GM10847 (cell line): ENCODE results near the gene CD1C.

Experiments
- POLR2A ChIP-seq: IDR thresholded peaks from 2 replicates; pipeline ENCODE4 v1.6.1; 2011; ENCODE audit not compliant: insufficient read length; ENCODE audit errors: extremely low read depth

CD1C gene

DNA sequence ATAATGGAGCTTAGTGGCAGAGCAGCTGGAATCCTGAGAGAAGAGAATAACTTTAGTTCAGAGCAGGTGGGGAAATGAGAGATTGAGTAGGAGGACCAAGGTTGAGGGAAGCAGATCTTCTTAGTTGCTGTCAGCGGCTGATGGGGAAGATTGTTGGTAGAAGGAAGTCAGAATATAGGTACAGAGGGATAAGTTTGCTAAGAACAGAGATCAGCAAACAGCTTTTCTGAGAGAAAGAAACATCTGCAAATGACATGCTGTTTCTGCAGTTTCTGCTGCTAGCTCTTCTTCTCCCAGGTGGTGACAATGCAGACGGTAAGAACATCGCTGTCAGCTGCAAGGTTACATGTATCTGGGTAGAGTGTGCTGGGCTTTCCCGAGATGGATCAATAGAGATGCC, at the start of gene CD1C:
Gene CD1C (plus strand): TSS at position 113 of the 400 bp plus-strand sequence. CDS start 142 bp downstream, at position 255.
- TF ChIP-seq POLR2A: no peak

DNA sequence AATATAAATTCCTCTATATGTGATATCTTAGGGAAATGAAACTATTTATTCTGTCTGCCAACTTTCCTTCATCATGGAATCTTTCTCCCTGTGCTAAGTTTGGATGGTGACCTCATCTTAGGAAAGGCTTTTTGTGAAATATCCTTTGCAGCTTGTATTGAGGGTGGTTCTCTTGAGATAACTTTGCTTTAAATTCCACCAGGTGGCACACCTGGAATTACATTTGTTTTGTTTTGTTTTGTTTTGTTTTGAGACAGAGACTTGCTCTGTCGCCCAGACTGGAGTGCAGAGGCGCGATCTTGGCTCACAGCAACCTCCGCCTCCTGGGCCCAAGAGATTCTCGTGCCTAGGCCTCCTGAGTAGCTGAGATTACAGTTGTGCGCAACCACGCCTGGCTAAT, 43.1 kb upstream of the CD1C start:
- TF ChIP-seq POLR2A: no peak

- no peak for TF ChIP-seq POLR2A
These were observed 41.6 kb upstream of the CD1C start for GRCh38 chr1:158248118-158248517.

- no peak for TF ChIP-seq POLR2A
These were observed 41.0 kb upstream of the CD1C start for GRCh38 chr1:158248771-158249170.

- TF ChIP-seq POLR2A: no peak
These were observed 40.1 kb upstream of the CD1C start for GRCh38 chr1:158249646-158250045.

DNA sequence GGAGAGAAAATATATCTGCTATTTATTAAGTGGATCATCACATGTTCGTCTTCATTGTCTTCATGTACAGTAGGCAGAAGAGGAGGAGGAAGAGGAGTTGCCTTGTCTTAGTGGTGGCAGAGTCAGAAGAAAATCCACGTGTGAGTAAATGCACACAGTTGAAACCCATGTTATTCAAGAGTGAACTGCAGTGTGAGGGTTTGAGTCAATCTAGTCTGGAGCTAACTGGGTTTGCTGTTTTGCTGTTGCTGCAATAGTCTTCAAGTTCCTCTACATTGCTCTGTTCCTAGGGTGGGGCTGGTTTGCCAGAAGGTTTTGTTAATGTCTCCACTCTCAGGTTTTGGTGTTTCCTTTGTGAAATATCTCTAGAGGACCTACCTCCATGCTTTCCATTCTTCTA, 38.6 kb upstream of the CD1C start:
- TF ChIP-seq POLR2A: no peak

DNA sequence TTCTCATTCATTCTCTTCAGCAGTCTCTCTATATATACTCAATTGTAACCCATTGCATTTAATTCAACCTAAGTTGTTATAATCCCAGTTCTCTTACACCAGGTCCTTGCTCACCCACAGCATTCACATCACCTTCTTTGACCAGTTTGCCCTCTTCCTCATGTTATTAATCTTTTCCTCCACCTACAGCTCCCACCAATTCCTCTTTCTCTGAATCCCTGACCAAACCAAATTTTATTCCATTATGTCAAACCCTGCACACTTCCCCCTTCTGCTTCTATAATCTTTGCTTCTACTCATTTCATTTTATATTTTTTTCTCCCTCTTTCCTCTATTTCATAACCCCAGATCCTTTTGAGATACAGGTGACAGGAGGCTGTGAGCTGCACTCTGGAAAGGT, 34.1 kb upstream of the CD1C start:
- no peak for TF ChIP-seq POLR2A

DNA sequence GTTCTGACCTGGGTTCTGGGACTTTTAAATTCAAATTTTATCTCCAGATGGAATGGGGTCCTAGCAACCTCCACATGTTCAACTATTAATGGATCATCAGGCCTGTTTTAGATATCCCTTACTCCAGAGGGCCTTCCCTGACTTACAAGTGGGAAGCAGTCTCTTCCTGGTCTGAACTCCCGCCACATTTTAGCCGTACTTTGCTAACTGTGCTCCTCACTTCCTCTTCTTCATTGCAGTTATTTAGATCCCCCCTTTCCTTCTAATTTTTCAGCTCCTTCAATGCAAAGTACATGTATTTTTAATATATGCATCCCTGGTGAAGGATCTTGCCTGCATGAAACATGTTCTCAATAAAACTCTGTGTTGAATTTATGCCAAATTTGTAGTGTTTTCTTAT, 31.8 kb upstream of the CD1C start:
- TF ChIP-seq POLR2A: no peak

DNA sequence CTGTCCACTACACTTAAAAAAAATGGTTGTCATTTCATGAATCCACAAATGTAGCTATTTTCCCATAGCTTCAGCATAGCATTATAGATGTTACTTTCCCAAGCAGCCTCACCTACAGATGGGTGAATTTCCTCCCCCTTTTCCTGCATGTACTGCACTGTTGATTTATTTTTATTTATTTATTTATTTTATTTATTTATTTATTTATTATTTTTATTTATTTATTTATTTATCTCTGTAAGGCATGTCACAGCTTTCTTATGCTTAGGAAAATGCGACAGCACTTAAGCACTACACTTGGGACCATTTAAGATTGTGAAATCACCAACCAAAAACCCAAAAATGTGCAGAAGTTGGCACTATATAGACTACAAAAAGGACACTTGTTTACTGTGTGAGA, 30.6 kb upstream of the CD1C start:
- TF ChIP-seq POLR2A: no peak

DNA sequence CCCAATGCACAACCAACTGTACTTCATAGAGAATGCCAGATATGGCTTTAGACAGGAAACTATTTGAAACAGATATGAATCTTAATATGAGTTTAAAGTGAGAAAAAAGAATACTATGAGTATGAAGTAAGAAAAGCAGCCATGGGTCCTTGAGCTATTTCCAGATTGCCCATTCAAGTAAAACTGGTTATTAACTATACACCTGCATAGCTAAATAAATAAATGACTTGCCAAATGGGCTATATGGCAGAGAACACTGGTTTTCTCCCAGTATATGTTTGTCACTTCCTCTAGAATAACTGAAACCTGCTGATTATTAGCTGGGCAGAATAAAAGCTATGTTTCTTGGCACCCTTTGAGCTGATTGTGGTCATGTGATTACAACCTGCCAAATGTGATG, 17.0 kb upstream of the CD1C start:
- no peak for TF ChIP-seq POLR2A

DNA sequence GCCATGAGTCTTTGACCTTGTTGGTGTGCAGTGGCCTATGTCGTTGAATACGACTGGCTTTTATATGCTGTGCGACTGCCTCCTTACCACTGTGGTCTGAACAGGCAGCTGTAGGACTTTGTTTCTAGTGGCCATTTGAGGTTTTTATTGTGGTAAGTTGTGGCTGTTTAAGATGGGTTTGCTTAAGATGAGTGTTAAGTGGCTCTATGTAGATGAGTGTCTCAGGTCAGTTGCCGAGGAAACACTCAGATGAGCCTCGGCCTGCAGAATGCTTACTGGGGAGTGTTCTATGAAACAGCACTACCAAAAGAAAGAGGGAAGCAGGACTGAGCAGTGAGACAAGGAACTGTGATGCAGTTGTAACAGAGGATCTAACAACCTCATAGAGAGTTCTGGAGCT, 14.9 kb upstream of the CD1C start:
- TF ChIP-seq POLR2A: no peak

GRCh38 chr1:158283965-158284364, 5.8 kb upstream of the CD1C start:
- TF ChIP-seq POLR2A: no peak

DNA sequence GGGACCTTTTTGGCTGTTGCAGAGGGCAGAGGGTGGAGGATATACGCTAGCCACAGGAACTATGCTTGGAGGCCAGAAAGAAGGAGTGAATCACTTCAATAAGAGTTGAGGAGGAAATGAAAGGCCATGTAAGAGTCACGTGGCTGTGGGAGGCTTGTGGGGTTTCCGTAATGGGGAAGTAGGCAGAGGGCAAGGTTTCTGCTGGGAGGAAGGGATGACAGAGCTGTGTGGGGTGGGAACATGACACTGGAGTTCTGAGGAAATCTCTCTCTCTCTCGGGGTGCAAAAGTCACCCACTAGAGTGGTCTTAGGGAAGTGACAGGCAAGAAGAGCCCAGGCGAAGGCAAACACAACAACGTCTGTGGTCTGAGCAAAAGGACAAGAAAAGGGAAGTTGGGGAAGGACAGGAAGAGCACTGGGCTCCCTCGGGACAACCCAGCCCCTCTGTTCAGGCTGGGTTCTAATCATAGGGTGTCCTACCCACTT, 3.9 kb upstream of the CD1C start:
- no peak for TF ChIP-seq POLR2A

DNA sequence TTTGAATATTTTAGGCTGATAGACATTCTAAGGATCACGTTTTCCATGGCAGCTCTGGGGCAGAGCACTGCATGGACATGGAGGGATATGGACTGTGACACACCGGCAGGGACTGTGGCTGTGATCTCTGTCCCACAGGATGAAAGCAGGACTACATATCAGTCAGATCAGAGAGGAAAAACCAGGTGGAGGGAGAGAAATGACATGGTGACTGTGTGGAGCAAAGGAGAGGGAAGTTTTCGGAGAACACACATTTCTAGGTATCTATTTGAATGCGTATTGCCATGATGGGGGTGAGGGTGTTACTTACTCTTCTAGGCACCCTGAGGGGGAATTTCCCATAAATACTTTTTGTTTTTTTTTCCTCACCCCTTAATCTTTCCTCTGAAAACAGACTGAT, 3.2 kb upstream of the CD1C start:
- TF ChIP-seq POLR2A: no peak

DNA sequence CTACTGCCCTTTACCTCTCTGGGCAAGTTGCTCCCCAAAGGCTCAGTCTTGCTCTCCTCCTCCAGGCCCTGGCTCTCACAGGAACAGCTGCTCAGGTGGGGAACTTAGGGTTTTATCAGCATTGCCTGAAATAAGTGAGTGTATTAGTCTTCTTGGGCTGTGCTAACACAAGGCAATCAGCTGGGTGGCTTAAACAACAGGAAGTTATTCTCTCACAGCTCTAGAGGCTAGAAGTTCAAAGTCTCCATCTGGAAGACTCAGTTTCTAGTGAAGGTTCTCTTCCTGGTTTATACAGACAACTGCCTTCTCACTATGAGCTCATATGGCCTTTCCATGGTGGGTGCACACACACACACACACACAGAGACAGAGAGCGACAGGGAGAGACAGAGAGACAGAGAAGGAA, 2.8 kb upstream of the CD1C start:
- TF ChIP-seq POLR2A: no peak

- TF ChIP-seq POLR2A: no peak
These were observed 660 bp downstream of the CD1C start for GRCh38 chr1:158290321-158290844.

- no peak for TF ChIP-seq POLR2A
These were observed 6.1 kb downstream of the CD1C start for GRCh38 chr1:158295791-158296190.

DNA sequence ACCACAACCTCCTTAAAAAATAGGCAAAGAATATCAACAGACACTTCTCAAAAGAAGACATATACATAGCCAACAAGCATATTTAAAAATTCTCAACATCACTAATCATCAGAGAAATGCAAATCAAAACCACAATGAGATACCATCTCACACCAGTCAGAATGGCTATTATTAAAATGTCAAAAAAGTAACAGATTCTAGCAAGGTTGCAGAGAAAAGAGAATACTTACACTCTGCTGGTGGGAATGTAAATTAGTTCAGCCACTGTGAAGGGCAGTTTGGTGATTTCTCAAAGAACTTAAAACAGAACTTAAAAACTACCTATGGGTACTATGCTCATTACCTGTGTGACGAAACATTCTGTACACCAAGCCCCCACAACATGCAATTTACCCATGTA, 20.9 kb downstream of the CD1C start:
- TF ChIP-seq POLR2A: no peak
